Neural progenitor cell (in vitro differentiated cells): ENCODE results near the gene VAMP2. TPM values are rescaled to one million over a fixed set of nuclear protein-coding genes. Genes with fewer than 3 reads are reported as not detected.

ENCODE experiments used
- DNase-seq: peaks from one replicate; pipeline ENCODE4 v3.0.0-alpha.2; 2016; ENCODE audit warnings: low spot score
- H2AFZ ChIP-seq: fragments of 200-600 bp; sonication (generic); replicated peaks from 2 replicates; pipeline ENCODE4 v1.6.1; 2016; ENCODE audit warnings: antibody characterized with exemption
- H3F3A ChIP-seq: fragments of 200-600 bp; sonication (generic); 2 replicates; pipeline ENCODE4 v1.6.1; 2016; ENCODE audit warnings: antibody characterized with exemption, low read depth
- H3K27ac ChIP-seq: fragments of 200-600 bp; sonication (generic); 2 replicates; pipeline ENCODE4 v1.5.1; 2016; ENCODE audit warnings: mild to moderate bottlenecking
- H3K27me3 ChIP-seq: fragments of 200-600 bp; sonication (generic); 2 replicates; pipeline ENCODE4 v1.6.1; 2016; ENCODE audit warnings: mild to moderate bottlenecking, moderate library complexity
- H3K36me3 ChIP-seq: fragments of 200-600 bp; sonication (generic); 2 replicates; pipeline ENCODE4 v1.5.1; 2016
- H3K4me1 ChIP-seq: fragments of 200-600 bp; sonication (generic); 2 replicates; pipeline ENCODE4 v1.6.1; 2016; ENCODE audit warnings: mixed run types
- H3K4me2 ChIP-seq: fragments of 200-600 bp; sonication (generic); 2 replicates; pipeline ENCODE4 v1.6.1; 2016
- H3K4me3 ChIP-seq: fragments of 200-600 bp; sonication (generic); 2 replicates; pipeline ENCODE4 v1.5.1; 2016
- H3K79me2 ChIP-seq: fragments of 200-600 bp; sonication (generic); 2 replicates; pipeline ENCODE4 v1.6.1; 2016; ENCODE audit warnings: low read depth
- H3K9ac ChIP-seq: fragments of 200-600 bp; sonication (generic); 2 replicates; pipeline ENCODE4 v1.6.1; 2016
- H3K9me3 ChIP-seq: fragments of 200-600 bp; sonication (generic); 2 replicates; pipeline ENCODE4 v1.5.1; 2016; ENCODE audit warnings: low read depth
- H4K20me1 ChIP-seq: fragments of 200-600 bp; sonication (generic); 2 replicates; pipeline ENCODE4 v1.6.1; 2016; ENCODE audit warnings: low read depth
- H3K27ac Mint-ChIP-seq: 3 replicates; pipeline ENCODE4 v1.8.0; 2021; ENCODE audit warnings: mixed read lengths
- H3K27me3 Mint-ChIP-seq: 2 replicates; pipeline ENCODE4 v1.8.0; 2022; ENCODE audit warnings: low read depth, mild to moderate bottlenecking, inconsistent platforms, moderate library complexity, mixed read lengths; ENCODE audit not compliant: insufficient read depth
- H3K36me3 Mint-ChIP-seq: 3 replicates; pipeline ENCODE4 v1.8.0; 2021; ENCODE audit warnings: mixed read lengths
- H3K4me1 Mint-ChIP-seq: 3 replicates; pipeline ENCODE4 v1.8.0; 2021; ENCODE audit warnings: mixed read lengths
- H3K4me3 Mint-ChIP-seq: 3 replicates; pipeline ENCODE4 v1.8.0; 2021; ENCODE audit warnings: mild to moderate bottlenecking, moderate library complexity, mixed read lengths
- H3K9me3 Mint-ChIP-seq: 3 replicates; pipeline ENCODE4 v1.8.0; 2020; ENCODE audit warnings: mixed read lengths
- CTCF ChIP-seq: fragments of 200-600 bp; sonication (generic); IDR thresholded peaks from 2 replicates; pipeline ENCODE4 v1.5.1; 2017; ENCODE audit warnings: antibody characterized with exemption, mild to moderate bottlenecking
- EZH2 ChIP-seq: fragments of 200-600 bp; sonication (generic); IDR thresholded peaks from 2 replicates; pipeline ENCODE4 v1.6.1; 2017; ENCODE audit warnings: antibody characterized with exemption, mild to moderate bottlenecking, moderate library complexity
- EZH2phosphoT487 ChIP-seq: fragments of 200-600 bp; sonication (generic); IDR thresholded peaks from 2 replicates; pipeline ENCODE4 v1.6.1; 2017; ENCODE audit warnings: antibody characterized with exemption
- total RNA-seq: library from RNA; depleted of rRNA; stranded (reverse); fragments of >200 nt; gene quantifications from 2 replicates; pipeline ENCODE4 v1.2.3, GENCODE V29; 2015; ENCODE audit warnings: low replicate concordance

The VAMP2 gene
- total RNA-seq, 1 donor from 2014 or later, result 11.7 TPM

- H3K27me3 Mint-ChIP-seq, result peaks cover 13% of the 10 kb centered on the region
- Histone ChIP-seq H3K9ac (no peak overlapping the region), H4K20me1 (no peaks in the 10 kb centered on the region), H3K27me3 (peaks cover 43% of the 10 kb centered on the region), H3F3A (peaks cover 35% of the 10 kb centered on the region), H3K4me2 (peak overlapping the region; percentile 19), H3K36me3 (no peaks in the 10 kb centered on the region), H2AFZ (peak overlapping the region; percentile 82), H3K79me2 (no peaks in the 10 kb centered on the region), H3K4me1 (peaks cover 10% of the 10 kb centered on the region), H3K27ac (no peak overlapping the region), H3K9me3 (no peaks in the 10 kb centered on the region), H3K4me3 (no peak overlapping the region)
- no peak for DNase-seq
- H3K36me3 Mint-ChIP-seq, result no peaks in the 10 kb centered on the region
- H3K9me3 Mint-ChIP-seq, result peaks cover 2% of the 10 kb centered on the region
- no peak overlapping the region for H3K27ac Mint-ChIP-seq
- TF ChIP-seq CTCF (no peak), EZH2 (no peak), EZH2phosphoT487 (no peak)
- H3K4me3 Mint-ChIP-seq, result no peak overlapping the region
- peaks cover 11% of the 10 kb centered on the region for H3K4me1 Mint-ChIP-seq
Observed at GRCh38 chr17:8133941-8134340, 28.8 kb downstream of the VAMP2 start.

- Histone ChIP-seq H3K36me3 (no peaks in the 10 kb centered on the region), H3K79me2 (no peaks in the 10 kb centered on the region), H3K4me3 (no peak overlapping the region), H3F3A (peaks cover 29% of the 10 kb centered on the region), H3K4me2 (peak overlapping the region; percentile 19), H3K9me3 (no peaks in the 10 kb centered on the region), H4K20me1 (no peaks in the 10 kb centered on the region), H3K4me1 (peaks cover 10% of the 10 kb centered on the region), H2AFZ (peak overlapping the region; percentile 82), H3K27me3 (peaks cover 48% of the 10 kb centered on the region), H3K27ac (no peak overlapping the region), H3K9ac (no peak overlapping the region)
- H3K9me3 Mint-ChIP-seq, result peaks cover 2% of the 10 kb centered on the region
- peaks cover 11% of the 10 kb centered on the region for H3K4me1 Mint-ChIP-seq
- TF ChIP-seq CTCF (no peak), EZH2 (no peak), EZH2phosphoT487 (no peak)
- H3K4me3 Mint-ChIP-seq, result no peak overlapping the region
- peaks cover 13% of the 10 kb centered on the region for H3K27me3 Mint-ChIP-seq
- no peaks in the 10 kb centered on the region for H3K36me3 Mint-ChIP-seq
- no peak overlapping the region for H3K27ac Mint-ChIP-seq
- peak; percentile 73 for DNase-seq
Observed at GRCh38 chr17:8133399-8133798, 29.3 kb downstream of the VAMP2 start.

GRCh38 chr17:8131844-8132441 lies 30.8 kb downstream of the VAMP2 start:
- TF ChIP-seq CTCF (no peak), EZH2 (no peak), EZH2phosphoT487 (no peak)
- no peaks in the 10 kb centered on the region for H3K36me3 Mint-ChIP-seq
- H4K20me1 ChIP-seq, result peaks cover 3% of the 10 kb centered on the region
- H3K9me3 Mint-ChIP-seq, result peaks cover 2% of the 10 kb centered on the region
- no peak overlapping the region for H3K4me3 Mint-ChIP-seq
- no peak overlapping the region for H2AFZ ChIP-seq
- peaks cover 54% of the 10 kb centered on the region for H3K27me3 ChIP-seq
- no peak overlapping the region for H3K9ac ChIP-seq
- no peak overlapping the region for H3K27ac Mint-ChIP-seq
- H3F3A ChIP-seq, result peaks cover 26% of the 10 kb centered on the region
- no peaks in the 10 kb centered on the region for H3K9me3 ChIP-seq
- peaks cover 11% of the 10 kb centered on the region for H3K4me1 ChIP-seq
- no peaks in the 10 kb centered on the region for H3K79me2 ChIP-seq
- H3K36me3 ChIP-seq, result no peaks in the 10 kb centered on the region
- no peak overlapping the region for H3K4me2 ChIP-seq
- no peak overlapping the region for H3K4me3 ChIP-seq
- peaks cover 19% of the 10 kb centered on the region for H3K27me3 Mint-ChIP-seq
- no peak for DNase-seq
- peaks cover 16% of the 10 kb centered on the region for H3K4me1 Mint-ChIP-seq
- H3K27ac ChIP-seq, result no peak overlapping the region
